Lower leg skin (tissue), 4 donors: Measurements from ENCODE around the gene RNASEH2A. TPM values are rescaled to one million over a fixed set of nuclear protein-coding genes. Genes with fewer than 3 reads are reported as not detected.

ENCODE experiments used
- DNase-seq, 2 donors: peaks; one replicate each; pipeline ENCODE4 v3.0.0-alpha.2; 2019; ENCODE audit warnings: low spot score in 2 of 2
- H3K4me3 ChIP-seq: fragments of 200-600 bp; sonication (generic); 2 replicates; pipeline ENCODE4 v1.5.1; 2017; ENCODE audit warnings: mild to moderate bottlenecking, low read depth; ENCODE audit not compliant: poor library complexity, severe bottlenecking
- CTCF ChIP-seq, 3 donors: fragments of 450-650 bp; IDR thresholded peaks; one replicate each; pipeline ENCODE4 v1.5.1; 2016; ENCODE audit warnings: antibody characterized with exemption in 3 of 3, mild to moderate bottlenecking in 3 of 3, moderate library complexity in 2 of 3
- POLR2A ChIP-seq, 2 donors: fragments of 450-650 bp; IDR thresholded peaks; one replicate each; pipeline ENCODE4 v1.6.1; 2016 to 2017; ENCODE audit warnings: antibody characterized with exemption in 2 of 2, mild to moderate bottlenecking in 1 of 2, moderate library complexity in 1 of 2
- WGBS, 2 donors: methylation state at CpG; one replicate each; pipeline ENCODE4 v1.1.5; 2018; 5-methylcytosine and 5-hydroxymethylcytosine counted together
- intact Hi-C: fragments of 100-400 bp; cut with DNase I; formaldehyde crosslinking; loops from one replicate; pipeline ENCODE4 v1.15.0; 2023; ENCODE audit warnings: low total_unique reads
- total RNA-seq, 4 donors: library from RNA; depleted of rRNA; stranded (reverse); fragments of >200 nt; gene quantifications; one replicate each; pipeline ENCODE4 v1.1.0, GENCODE V29; 2016

RNASEH2A gene
- total RNA-seq, 4 donors from 2014 or later: 3.3 to 7.8 (median 5.9) TPM

GRCh38 chr19:12837225-12837624 lies 30.8 kb downstream of the RNASEH2A start:
- 74 to 78% methylated on average over 4 of the region's 4 CpGs for WGBS, 2 donors
- no peak overlapping the region for H3K4me3 ChIP-seq
- TF ChIP-seq CTCF (IDR thresholded peaks at IDR 0.05) (no peak), POLR2A (IDR thresholded peaks at IDR 0.05) (no peak)
- no peak for DNase-seq
- intact Hi-C loops: no loop called here

- H3K4me3 ChIP-seq: peak within 1 kb of the TSS; percentile 26
- WGBS, 2 donors: 1 to 4% methylated on average over 19 to 68 of the region's 69 CpGs
- TF ChIP-seq POLR2A (IDR thresholded peaks at IDR 0.05) (no peak), CTCF (IDR thresholded peaks at IDR 0.05) (no peak)
- intact Hi-C loops: no loop called here
- DNase-seq: no peak
These were observed 31.9 kb downstream of the RNASEH2A start, which contains the start of gene MAST1 for GRCh38 chr19:12838182-12838885. Gene MAST1, plus strand, starts transcription at chr19:12838515. Its CDS starts 58 bp downstream, at chr19:12838573.

GRCh38 chr19:12838886-12839756 lies 32.7 kb downstream of the RNASEH2A start:
- TF ChIP-seq CTCF (IDR thresholded peaks at IDR 0.05): no peak
- TF ChIP-seq POLR2A (IDR thresholded peaks at IDR 0.05): no peak
- intact Hi-C loops: no loop called here
- 18 to 24% methylated on average over 21 of the region's 21 CpGs for WGBS, 2 donors
- no peak for DNase-seq
- H3K4me3 ChIP-seq: no peak overlapping the region

- peak overlapping the region; percentile 16 for H3K4me3 ChIP-seq
- 22 to 23% methylated on average over 43 of the region's 43 CpGs for WGBS, 2 donors
- intact Hi-C loops: loop anchor here (5.0 kb wide), 1 partner anchor 73 kb away; no protein-coding TSS in a partner anchor
- DNase-seq: peak in 1 of 2 donors; percentile 46
- TF ChIP-seq POLR2A (IDR thresholded peaks at IDR 0.05) (no peak), CTCF (IDR thresholded peaks at IDR 0.05) (no peak)
These were observed 34.0 kb downstream of the RNASEH2A start for GRCh38 chr19:12840091-12841079.

GRCh38 chr19:12841094-12841493 lies 34.7 kb downstream of the RNASEH2A start:
- 2 to 10% methylated on average over 23 to 29 of the region's 29 CpGs for WGBS, 2 donors
- TF ChIP-seq POLR2A (IDR thresholded peaks at IDR 0.05): no peak
- no peak for TF ChIP-seq CTCF (IDR thresholded peaks at IDR 0.05)
- intact Hi-C loops: loop anchor here (5.0 kb wide), 1 partner anchor 74 kb away; no protein-coding TSS in a partner anchor
- H3K4me3 ChIP-seq: peak overlapping the region; percentile 16
- no peak for DNase-seq
